ENCODE results near the gene MPO. TPM values are rescaled to one million over a fixed set of nuclear protein-coding genes. Genes with fewer than 3 reads are reported as not detected.

The MPO gene
- total and polyA plus RNA-seq, 8 donors, result 0.03 to 7.7 (median 0.46) TPM; not detected in 5

DNA sequence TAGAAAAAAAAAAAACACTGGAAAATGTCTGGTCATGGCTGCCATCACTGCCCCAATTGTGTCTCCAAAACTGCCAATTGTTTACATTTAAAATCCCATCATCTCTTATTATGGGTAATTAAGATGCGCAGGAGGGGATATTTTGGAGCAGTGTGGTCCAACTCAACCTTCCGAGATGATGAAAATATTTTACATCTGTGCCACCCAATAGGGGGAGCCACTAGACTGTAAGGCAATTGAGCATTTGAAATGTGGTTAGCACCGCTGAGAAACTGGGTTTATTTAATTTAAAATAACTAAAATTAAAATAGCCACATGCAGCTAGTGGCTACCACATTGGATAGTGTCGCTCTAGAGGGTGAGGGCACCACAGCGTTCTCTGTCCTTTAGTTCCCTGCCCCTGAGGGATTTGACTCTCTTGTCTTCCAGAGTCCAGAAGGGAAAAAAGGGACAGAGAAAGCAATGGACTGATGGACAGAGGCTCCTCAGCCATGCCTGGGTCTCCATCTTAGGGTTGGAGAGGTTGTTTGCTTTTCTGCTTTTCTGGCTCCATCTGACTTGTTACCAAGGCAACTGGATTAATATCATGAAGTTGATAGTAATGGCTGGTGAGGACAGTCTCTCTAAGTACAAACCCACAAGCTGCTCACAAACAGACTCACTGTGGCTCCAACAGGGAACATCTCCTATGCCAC, 3.5 kb downstream of the MPO start:
- Histone ChIP-seq H3K27me3 (peaks cover 0 to 30% (median 7%) of the 10 kb centered on the region in 3 donors), H3K4me3 (no peak overlapping the region), H3K36me3 (no peaks in the 10 kb centered on the region), H3K4me1 (peaks cover 7 to 16% (median 13%) of the 10 kb centered on the region in 4 donors), H3K9me3 (no peaks in the 10 kb centered on the region), H3K27ac (no peak overlapping the region)
- no peak for DNase-seq
- intact Hi-C loops (cut with DNase I; ENCODE audit: low total_unique reads), result no loop called here
- TF ChIP-seq, protein P1, sequence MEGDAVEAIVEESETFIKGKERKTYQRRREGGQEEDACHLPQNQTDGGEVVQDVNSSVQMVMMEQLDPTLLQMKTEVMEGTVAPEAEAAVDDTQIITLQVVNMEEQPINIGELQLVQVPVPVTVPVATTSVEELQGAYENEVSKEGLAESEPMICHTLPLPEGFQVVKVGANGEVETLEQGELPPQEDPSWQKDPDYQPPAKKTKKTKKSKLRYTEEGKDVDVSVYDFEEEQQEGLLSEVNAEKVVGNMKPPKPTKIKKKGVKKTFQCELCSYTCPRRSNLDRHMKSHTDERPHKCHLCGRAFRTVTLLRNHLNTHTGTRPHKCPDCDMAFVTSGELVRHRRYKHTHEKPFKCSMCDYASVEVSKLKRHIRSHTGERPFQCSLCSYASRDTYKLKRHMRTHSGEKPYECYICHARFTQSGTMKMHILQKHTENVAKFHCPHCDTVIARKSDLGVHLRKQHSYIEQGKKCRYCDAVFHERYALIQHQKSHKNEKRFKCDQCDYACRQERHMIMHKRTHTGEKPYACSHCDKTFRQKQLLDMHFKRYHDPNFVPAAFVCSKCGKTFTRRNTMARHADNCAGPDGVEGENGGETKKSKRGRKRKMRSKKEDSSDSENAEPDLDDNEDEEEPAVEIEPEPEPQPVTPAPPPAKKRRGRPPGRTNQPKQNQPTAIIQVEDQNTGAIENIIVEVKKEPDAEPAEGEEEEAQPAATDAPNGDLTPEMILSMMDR (IDR thresholded peaks at IDR 0.05), result peak in 1 of 7 experiments; percentile 11
- TF ChIP-seq EP300 (IDR thresholded peaks at IDR 0.05), result no peak
- TF ChIP-seq POLR2A (IDR thresholded peaks at IDR 0.05), result no peak
- TF ChIP-seq POLR2AphosphoS5 (IDR thresholded peaks at IDR 0.05), result no peak
- 69 to 77% (median 72%) methylated on average over 5 of the region's 5 CpGs for WGBS, 5 donors

DNA sequence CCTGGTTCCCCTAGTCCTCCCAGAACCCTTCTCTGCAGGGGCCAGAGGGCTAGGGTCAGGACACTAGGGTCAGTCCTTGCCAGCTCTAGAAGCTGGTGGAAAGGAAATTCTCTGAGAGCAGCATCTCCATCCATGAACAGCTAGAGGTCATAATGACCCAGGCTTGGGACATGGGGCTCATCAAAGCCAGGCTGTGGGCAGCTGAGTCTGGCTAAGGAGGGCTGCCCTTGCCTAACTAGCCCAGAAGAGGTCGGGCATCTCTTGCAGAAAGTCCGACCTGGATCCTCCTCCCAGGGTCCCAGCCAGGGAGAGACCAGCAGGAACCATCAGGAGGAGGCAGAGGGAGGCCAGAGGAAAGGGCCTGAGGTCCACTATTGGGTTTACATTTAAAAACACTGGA, 4.3 kb downstream of the MPO start:
- H3K4me1 ChIP-seq, result peaks cover 7 to 16% (median 13%) of the 10 kb centered on the region in 4 donors
- no peak for TF ChIP-seq EP300 (IDR thresholded peaks at IDR 0.05)
- no peaks in the 10 kb centered on the region for H3K36me3 ChIP-seq
- 38 to 76% (median 51%) methylated on average over 2 of the region's 2 CpGs for WGBS, 5 donors
- no peak overlapping the region for H3K27ac ChIP-seq
- H3K27me3 ChIP-seq, result peaks cover 0 to 34% (median 7%) of the 10 kb centered on the region in 3 donors
- DNase-seq, result no peak
- intact Hi-C loops (cut with DNase I; ENCODE audit: low total_unique reads), result no loop called here
- no peak overlapping the region for H3K4me3 ChIP-seq
- no peaks in the 10 kb centered on the region for H3K9me3 ChIP-seq

DNA sequence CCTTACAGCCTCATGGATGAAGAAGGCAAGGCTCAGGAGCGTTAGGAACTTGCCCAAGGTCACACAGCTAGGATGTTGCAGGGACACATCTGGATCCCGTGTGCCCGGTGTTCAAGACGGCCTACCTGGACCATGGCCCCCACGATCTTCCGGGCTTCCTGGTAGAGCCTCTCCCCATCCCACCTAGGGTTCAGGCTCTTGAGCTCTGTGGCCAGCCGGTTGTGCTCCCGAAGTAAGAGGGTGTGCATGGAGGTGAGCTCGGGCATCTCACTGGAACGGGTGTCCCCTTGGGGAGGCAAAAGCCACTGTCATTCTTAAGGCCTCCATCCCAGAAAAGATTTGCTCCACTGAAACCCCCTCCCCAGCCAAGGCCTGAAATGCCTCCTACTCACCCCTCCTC, 5.3 kb downstream of the MPO start:
- TF ChIP-seq EP300 (IDR thresholded peaks at IDR 0.05) (no peak), POLR2A (IDR thresholded peaks at IDR 0.05) (no peak), POLR2AphosphoS5 (IDR thresholded peaks at IDR 0.05) (no peak)
- TF ChIP-seq, protein P1 (IDR thresholded peaks at IDR 0.05), result no peak
- no peaks in the 10 kb centered on the region for H3K36me3 ChIP-seq
- no peak overlapping the region for H3K27ac ChIP-seq
- intact Hi-C loops (cut with DNase I; ENCODE audit: low total_unique reads), result no loop called here
- no peaks in the 10 kb centered on the region for H3K9me3 ChIP-seq
- peaks cover 7 to 16% (median 13%) of the 10 kb centered on the region in 4 donors for H3K4me1 ChIP-seq
- no peak overlapping the region for H3K4me3 ChIP-seq
- peaks cover 0 to 29% (median 7%) of the 10 kb centered on the region in 3 donors for H3K27me3 ChIP-seq
- DNase-seq, result no peak
- WGBS, 5 donors, result 86 to 91% (median 89%) methylated on average over 8 to 10 of the region's 10 CpGs

DNA sequence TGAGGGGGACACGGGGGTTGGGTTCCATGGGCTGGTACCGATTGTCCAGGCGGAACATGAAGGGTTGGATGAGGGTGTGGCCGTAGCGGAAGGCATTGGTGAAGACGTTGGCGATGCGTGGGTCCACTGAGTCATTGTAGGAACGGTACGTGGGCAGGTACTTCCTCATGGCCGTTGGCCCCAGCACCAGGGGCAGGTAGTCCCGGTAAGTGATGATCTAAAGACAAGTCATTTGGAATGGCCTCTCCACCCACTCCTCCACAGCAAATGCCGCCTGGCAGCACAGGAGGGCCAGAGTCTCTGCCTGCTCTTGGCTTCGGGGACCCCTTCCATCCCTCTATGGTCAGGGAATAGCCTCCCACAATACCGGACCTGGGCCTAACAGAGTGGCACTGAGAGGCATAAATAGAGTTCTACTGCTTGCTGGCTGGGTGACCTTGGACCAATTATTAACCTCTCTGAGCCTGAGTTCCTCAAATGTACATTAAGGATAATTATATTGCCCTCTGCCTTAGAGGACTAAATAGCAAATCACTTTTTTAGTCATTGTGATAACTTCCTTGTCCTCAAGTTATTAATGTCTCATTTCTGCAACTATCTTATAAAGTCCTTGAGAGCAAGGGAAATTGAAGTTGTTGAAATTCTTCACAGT, 7.2 kb downstream of the MPO start:
- no peak for DNase-seq
- Histone ChIP-seq H3K9me3 (no peaks in the 10 kb centered on the region), H3K27ac (no peak overlapping the region), H3K27me3 (peaks cover 0 to 19% (median 1%) of the 10 kb centered on the region in 3 donors), H3K4me3 (no peak overlapping the region), H3K36me3 (no peaks in the 10 kb centered on the region), H3K4me1 (peaks cover 0 to 7% (median 3%) of the 10 kb centered on the region in 4 donors)
- TF ChIP-seq POLR2AphosphoS5 (IDR thresholded peaks at IDR 0.05) (no peak), POLR2A (IDR thresholded peaks at IDR 0.05) (no peak), EP300 (IDR thresholded peaks at IDR 0.05) (no peak)
- TF ChIP-seq, protein P1 (IDR thresholded peaks at IDR 0.05), result no peak
- 70 to 83% (median 78%) methylated on average over 15 of the region's 15 CpGs for WGBS, 5 donors
- intact Hi-C loops (cut with DNase I; ENCODE audit: low total_unique reads), result no loop called here

Data from stomach (tissue), 9 donors.